Osteocyte (in vitro differentiated cells): Measurements from ENCODE around the gene PAX4. TPM values are rescaled to one million over a fixed set of nuclear protein-coding genes. Genes with fewer than 3 reads are reported as not detected.

ENCODE experiments used
- DNase-seq: peaks from one replicate; pipeline ENCODE4 v3.0.0; 2021; ENCODE audit warnings: mixed read lengths; ENCODE audit not compliant: unreplicated experiment; ENCODE audit errors: extremely low spot score
- H3K27ac Mint-ChIP-seq: one replicate; pipeline ENCODE4 v1.8.0; 2021; ENCODE audit warnings: mild to moderate bottlenecking, mixed read lengths; ENCODE audit not compliant: unreplicated experiment
- H3K27me3 Mint-ChIP-seq: one replicate; pipeline ENCODE4 v1.8.0; 2021; ENCODE audit warnings: mixed read lengths; ENCODE audit not compliant: unreplicated experiment
- H3K36me3 Mint-ChIP-seq: one replicate; pipeline ENCODE4 v1.8.0; 2021; ENCODE audit warnings: mixed read lengths; ENCODE audit not compliant: unreplicated experiment
- H3K4me1 Mint-ChIP-seq: one replicate; pipeline ENCODE4 v1.8.0; 2021; ENCODE audit warnings: mixed read lengths; ENCODE audit not compliant: unreplicated experiment
- H3K4me3 Mint-ChIP-seq: one replicate; pipeline ENCODE4 v1.8.0; 2021; ENCODE audit warnings: mild to moderate bottlenecking, moderate library complexity, mixed read lengths; ENCODE audit not compliant: unreplicated experiment
- H3K9me3 Mint-ChIP-seq: one replicate; pipeline ENCODE4 v1.8.0; 2021; ENCODE audit warnings: mixed read lengths; ENCODE audit not compliant: unreplicated experiment
- CTCF ChIP-seq: fragments of 200-600 bp; sonication (generic); IDR thresholded peaks from 2 replicates; pipeline ENCODE4 v1.5.0; 2021; ENCODE audit warnings: antibody characterized with exemption, mild to moderate bottlenecking, moderate library complexity
- total RNA-seq: library from RNA; stranded (reverse); gene quantifications from 2 replicates; pipeline ENCODE4 v1.2.1, GENCODE V29; 2021

PAX4 gene
- total RNA-seq, 1 donor from 2014 or later: not detected

- Mint-ChIP-seq H3K4me1 (peaks cover 13% of the 10 kb centered on the region), H3K9me3 (no peaks in the 10 kb centered on the region)
Observed at GRCh38 chr7:127647636-127648035, 29.7 kb upstream of the PAX4 start.

GRCh38 chr7:127644484-127644883, 26.5 kb upstream of the PAX4 start:
- no peaks in the 10 kb centered on the region for H3K9me3 Mint-ChIP-seq
- no peak overlapping the region for H3K27ac Mint-ChIP-seq
- peaks cover 15% of the 10 kb centered on the region for H3K4me1 Mint-ChIP-seq
- H3K4me3 Mint-ChIP-seq: no peak overlapping the region
- H3K27me3 Mint-ChIP-seq: no peaks in the 10 kb centered on the region
- DNase-seq: no peak
- no peak for TF ChIP-seq CTCF
- H3K36me3 Mint-ChIP-seq: no peaks in the 10 kb centered on the region

More at GRCh38 chr7:127647636-127648035, 29.7 kb upstream of the PAX4 start:
- no peak for DNase-seq
- Mint-ChIP-seq H3K27ac (no peak overlapping the region), H3K27me3 (no peaks in the 10 kb centered on the region), H3K36me3 (no peaks in the 10 kb centered on the region), H3K4me3 (no peak overlapping the region)
- TF ChIP-seq CTCF: no peak

- no peaks in the 10 kb centered on the region for H3K36me3 Mint-ChIP-seq
- H3K27me3 Mint-ChIP-seq: peaks cover 2% of the 10 kb centered on the region
- no peak overlapping the region for H3K27ac Mint-ChIP-seq
- no peaks in the 10 kb centered on the region for H3K9me3 Mint-ChIP-seq
- TF ChIP-seq CTCF: no peak
- peaks cover 15% of the 10 kb centered on the region for H3K4me1 Mint-ChIP-seq
- DNase-seq: no peak
- H3K4me3 Mint-ChIP-seq: no peak overlapping the region
Observed at GRCh38 chr7:127638197-127638596, 20.3 kb upstream of the PAX4 start.

GRCh38 chr7:127635659-127636285, 17.8 kb upstream of the PAX4 start:
- peaks cover 2% of the 10 kb centered on the region for H3K27me3 Mint-ChIP-seq
- peaks cover 6% of the 10 kb centered on the region for H3K4me1 Mint-ChIP-seq
- no peak overlapping the region for H3K4me3 Mint-ChIP-seq
- no peak for TF ChIP-seq CTCF
- H3K27ac Mint-ChIP-seq: no peak overlapping the region
- no peaks in the 10 kb centered on the region for H3K9me3 Mint-ChIP-seq
- no peaks in the 10 kb centered on the region for H3K36me3 Mint-ChIP-seq
- no peak for DNase-seq

- H3K4me1 Mint-ChIP-seq: peaks cover 4% of the 10 kb centered on the region
- H3K27ac Mint-ChIP-seq: no peak overlapping the region
- no peaks in the 10 kb centered on the region for H3K9me3 Mint-ChIP-seq
- TF ChIP-seq CTCF: no peak
- H3K4me3 Mint-ChIP-seq: no peak overlapping the region
- no peaks in the 10 kb centered on the region for H3K36me3 Mint-ChIP-seq
- no peak for DNase-seq
- peaks cover 13% of the 10 kb centered on the region for H3K27me3 Mint-ChIP-seq
Observed at GRCh38 chr7:127632276-127632910, 14.5 kb upstream of the PAX4 start.
